ENCODE data around the gene STAC2.

STAC2 gene

DNA sequence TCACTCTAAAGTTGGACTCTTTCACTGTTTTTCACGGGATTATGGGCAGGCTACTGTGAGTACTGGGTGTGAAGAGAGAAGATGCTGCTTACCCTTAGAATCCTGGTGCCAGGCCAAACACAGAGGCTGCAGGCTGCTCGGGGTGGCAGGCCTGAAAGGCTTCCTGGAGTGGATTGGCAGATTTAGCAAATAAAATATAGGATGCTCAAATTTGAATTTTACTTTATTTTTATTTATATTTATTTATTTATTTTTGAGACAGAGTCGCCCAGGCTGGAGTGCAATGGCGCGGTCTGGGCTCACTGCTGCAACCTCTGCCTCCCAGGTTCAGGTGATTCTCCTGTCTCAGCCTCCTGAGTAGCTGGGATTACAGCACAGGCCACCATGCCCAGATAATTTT lies 14.9 kb upstream of the STAC2 start:
- Histone ChIP-seq H3K36me3 (ENCODE audit: insufficient read depth, low read length) (no peaks in the 10 kb centered on the region), H2AFZ (ENCODE audit: low read depth, low read length) (no peak overlapping the region), H3K9me3 (ENCODE audit: low read length) (no peaks in the 10 kb centered on the region), H3K4me3 (ENCODE audit: low read length) (no peak overlapping the region), H3K27me3 (ENCODE audit: insufficient read depth, low read length) (peaks cover 5% of the 10 kb centered on the region), H3K4me1 (ENCODE audit: insufficient read depth, low read length) (no peaks in the 10 kb centered on the region)

DNA sequence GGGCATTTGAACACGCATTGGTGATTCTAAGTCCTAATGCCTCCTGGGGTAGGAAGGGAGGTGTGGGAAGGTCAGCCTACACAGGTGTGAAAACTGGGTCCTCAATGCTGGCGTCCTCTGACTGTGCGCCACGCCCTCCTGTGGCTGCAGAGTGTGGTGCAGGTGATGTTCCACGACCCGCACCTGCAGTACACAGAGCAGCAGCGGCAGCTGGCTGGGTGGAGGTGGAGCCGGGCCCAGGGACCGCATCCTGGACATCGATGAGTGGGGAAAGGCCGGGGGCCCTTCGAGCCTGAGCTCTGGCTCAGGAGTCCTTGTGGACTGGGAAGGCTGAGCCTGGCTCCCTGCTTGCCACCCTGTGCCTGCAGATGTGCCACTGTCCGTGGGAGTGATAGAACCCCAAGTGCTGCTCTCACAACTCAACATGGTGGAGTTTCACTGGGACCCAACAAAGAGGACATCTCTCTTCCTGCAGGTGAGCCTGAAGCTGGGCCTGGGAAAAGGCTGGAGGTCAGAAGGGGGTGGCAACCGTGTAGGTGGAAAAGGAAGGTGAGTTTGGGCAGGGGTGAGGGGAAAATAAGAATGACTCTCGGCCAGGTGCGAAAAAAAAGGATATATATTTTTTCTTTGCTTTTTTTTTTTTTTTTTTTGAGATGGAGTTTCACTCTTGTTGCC lies 14.0 kb upstream of the STAC2 start:
- H3K4me1 ChIP-seq (ENCODE audit: insufficient read depth, low read length) = no peaks in the 10 kb centered on the region
- H2AFZ ChIP-seq (ENCODE audit: low read depth, low read length) = no peak overlapping the region

DNA sequence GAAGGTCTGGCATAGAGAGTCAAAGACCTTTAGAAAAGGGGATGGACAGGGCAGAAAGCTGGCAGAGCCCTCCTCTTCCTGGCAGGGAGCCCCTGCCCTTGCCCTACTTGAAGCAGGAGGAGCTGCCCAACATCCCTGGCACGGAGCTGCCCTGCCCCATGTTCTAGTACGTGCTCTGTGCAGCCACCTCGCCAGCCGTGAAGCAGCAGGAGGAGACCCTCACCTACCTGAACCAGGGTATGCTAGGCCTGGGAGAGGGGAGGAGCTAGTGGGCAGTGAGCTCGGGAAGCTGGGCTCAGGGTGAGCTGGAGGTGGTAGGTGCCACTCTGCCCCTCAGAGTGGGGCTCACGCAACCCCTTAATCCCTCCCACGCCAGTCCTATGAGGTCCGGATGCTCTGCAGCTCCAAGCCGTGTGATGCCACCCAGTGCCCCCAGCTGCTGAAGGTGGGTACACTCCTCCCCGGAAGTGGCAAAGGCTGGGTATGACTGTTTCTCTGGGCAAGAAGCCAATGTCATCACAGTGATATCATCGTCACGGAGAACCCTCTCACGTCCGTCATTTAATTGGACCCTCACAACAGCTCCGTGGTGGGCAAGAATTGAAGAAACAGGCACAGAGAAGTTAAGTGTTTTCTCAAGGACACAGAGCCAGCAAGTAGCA lies 12.7 kb upstream of the STAC2 start:
- Histone ChIP-seq H2AFZ (ENCODE audit: low read depth, low read length) (no peak overlapping the region), H3K9me3 (ENCODE audit: low read length) (no peaks in the 10 kb centered on the region), H3K27me3 (ENCODE audit: insufficient read depth, low read length) (peaks cover 5% of the 10 kb centered on the region), H3K4me3 (ENCODE audit: low read length) (no peak overlapping the region), H3K36me3 (ENCODE audit: insufficient read depth, low read length) (no peaks in the 10 kb centered on the region), H3K4me1 (ENCODE audit: insufficient read depth, low read length) (no peaks in the 10 kb centered on the region)

More for the DNA sequence above, 14.0 kb upstream of the STAC2 start:
- Histone ChIP-seq H3K36me3 (ENCODE audit: insufficient read depth, low read length) (no peaks in the 10 kb centered on the region), H3K27me3 (ENCODE audit: insufficient read depth, low read length) (peaks cover 5% of the 10 kb centered on the region), H3K9me3 (ENCODE audit: low read length) (no peaks in the 10 kb centered on the region), H3K4me3 (ENCODE audit: low read length) (no peak overlapping the region)

DNA sequence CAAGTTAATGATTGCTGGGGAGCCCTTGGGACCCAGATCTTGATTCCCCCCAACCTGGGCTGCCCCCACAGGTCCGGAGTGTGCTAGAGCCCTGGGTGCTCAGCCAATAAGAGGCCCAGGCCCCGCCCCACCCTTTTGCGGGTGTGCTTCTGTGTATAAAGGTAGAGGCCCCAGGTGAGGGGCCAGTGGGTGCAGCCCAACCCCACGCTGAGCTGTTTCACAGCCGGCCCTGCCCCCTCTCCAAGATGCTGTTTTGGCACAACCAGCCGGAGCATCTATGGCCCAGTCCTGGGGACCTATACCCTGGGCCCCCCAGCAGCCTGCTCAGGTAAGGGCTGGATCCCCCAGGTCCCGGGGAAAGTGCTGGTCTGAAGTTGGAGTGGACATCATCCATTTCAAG lies 11.8 kb upstream of the STAC2 start:
- no peaks in the 10 kb centered on the region for H3K4me1 ChIP-seq (ENCODE audit: insufficient read depth, low read length)
- H3K4me3 ChIP-seq (ENCODE audit: low read length) = no peak overlapping the region
- H3K27me3 ChIP-seq (ENCODE audit: insufficient read depth, low read length) = peaks cover 5% of the 10 kb centered on the region
- H2AFZ ChIP-seq (ENCODE audit: low read depth, low read length) = no peak overlapping the region
- H3K36me3 ChIP-seq (ENCODE audit: insufficient read depth, low read length) = no peaks in the 10 kb centered on the region
- no peaks in the 10 kb centered on the region for H3K9me3 ChIP-seq (ENCODE audit: low read length)

DNA sequence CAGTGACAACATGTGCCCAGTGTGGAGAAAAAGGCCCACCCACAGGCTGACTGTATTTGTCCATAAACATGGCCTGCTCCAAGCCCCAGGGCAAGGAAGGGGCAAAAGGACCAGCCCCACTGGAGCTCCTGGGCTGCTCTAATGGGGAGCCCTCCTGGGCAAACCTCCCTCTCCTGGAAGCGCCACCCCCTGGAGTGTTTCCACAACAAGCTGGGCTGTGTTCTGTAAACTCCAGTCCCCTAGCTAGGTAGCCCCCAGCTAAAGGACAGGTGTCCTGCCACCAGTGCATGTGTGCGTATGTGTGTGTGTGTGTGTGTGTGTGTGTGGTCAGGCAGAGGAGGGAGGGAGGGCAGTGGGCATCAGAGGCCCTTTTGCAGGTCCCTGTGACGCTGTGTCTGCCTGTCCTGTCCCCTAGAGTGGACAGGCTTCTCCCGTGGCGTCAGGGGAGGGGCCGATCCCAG lies 11.3 kb upstream of the STAC2 start:
- H2AFZ ChIP-seq (ENCODE audit: low read depth, low read length) = no peak overlapping the region
- H3K4me1 ChIP-seq (ENCODE audit: insufficient read depth, low read length) = peaks cover 2% of the 10 kb centered on the region
- no peaks in the 10 kb centered on the region for H3K9me3 ChIP-seq (ENCODE audit: low read length)
- peaks cover 5% of the 10 kb centered on the region for H3K27me3 ChIP-seq (ENCODE audit: insufficient read depth, low read length)
- H3K4me3 ChIP-seq (ENCODE audit: low read length) = no peak overlapping the region
- H3K36me3 ChIP-seq (ENCODE audit: insufficient read depth, low read length) = no peaks in the 10 kb centered on the region

DNA sequence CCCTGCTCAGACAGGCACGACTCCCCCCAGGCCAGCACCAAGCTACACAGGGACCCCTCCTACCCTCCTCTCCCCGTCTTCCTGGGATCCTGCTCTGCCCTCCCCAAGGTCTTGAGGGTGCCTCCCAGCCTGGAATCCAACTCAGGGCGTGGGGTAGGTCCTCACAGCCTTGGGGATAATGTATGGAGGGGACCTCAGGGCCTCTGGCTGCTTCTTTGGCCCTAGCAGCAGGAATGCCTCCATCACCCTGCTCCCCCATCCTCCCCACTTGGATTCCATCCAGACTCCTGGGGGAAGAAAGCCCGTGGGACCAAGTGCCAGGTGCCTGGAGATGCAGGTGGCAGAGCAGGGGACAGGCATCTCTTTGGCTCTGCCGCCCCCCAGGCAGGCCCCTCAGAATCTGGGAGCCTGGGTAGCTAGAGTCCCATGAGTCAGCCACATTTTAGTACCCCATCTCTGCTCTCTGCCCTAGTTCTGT lies 10.7 kb upstream of the STAC2 start:
- Histone ChIP-seq H3K4me1 (ENCODE audit: insufficient read depth, low read length) (peaks cover 7% of the 10 kb centered on the region), H3K36me3 (ENCODE audit: insufficient read depth, low read length) (no peaks in the 10 kb centered on the region), H2AFZ (ENCODE audit: low read depth, low read length) (no peak overlapping the region), H3K4me3 (ENCODE audit: low read length) (no peak overlapping the region), H3K27me3 (ENCODE audit: insufficient read depth, low read length) (peaks cover 5% of the 10 kb centered on the region), H3K9me3 (ENCODE audit: low read length) (no peaks in the 10 kb centered on the region)

DNA sequence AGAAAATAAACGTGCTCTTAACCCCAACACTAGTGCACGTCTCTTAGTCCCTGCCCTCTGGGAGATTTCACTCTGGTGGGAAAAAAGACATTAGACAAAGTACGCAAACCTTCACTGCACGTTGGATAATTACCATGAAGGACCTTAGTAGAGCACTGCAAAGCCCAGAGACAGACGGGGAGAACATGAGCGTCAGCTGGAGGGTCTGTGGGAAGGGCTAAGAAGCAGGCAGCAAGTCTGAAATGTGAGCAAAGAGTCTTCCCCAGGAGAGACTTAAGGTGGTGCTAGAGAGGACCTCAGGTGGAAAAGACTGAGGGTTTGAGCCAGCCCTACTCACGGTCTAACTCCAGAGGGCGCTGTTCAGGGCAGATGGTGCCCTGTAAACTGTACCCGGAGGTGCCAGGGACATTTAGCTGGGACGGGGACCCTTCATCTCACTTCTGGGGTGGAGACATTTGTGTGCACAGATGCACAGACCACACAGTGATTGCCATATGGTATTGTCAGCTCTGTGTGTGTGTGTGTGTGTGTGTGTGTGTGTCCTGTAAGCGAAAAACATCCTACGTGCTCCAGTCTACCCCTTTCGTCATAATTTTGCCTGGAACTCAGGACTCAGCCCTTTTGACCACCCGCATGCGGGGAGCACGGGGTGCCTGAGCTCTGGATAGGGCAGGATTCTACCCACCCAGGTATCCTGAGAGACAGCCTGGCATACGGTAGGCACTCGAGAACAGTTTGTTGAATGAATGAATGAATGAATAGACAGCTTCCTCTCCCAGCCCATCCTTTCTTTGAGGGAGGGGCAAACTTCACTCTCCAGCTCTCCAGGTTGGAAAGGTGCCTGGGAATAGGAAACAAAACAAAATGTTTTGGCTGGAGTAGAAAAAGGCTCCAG lies 10.1 kb upstream of the STAC2 start:
- Histone ChIP-seq H3K4me3 (ENCODE audit: low read length) (no peak overlapping the region), H3K27me3 (ENCODE audit: insufficient read depth, low read length) (peaks cover 5% of the 10 kb centered on the region), H3K9me3 (ENCODE audit: low read length) (no peaks in the 10 kb centered on the region), H3K4me1 (ENCODE audit: insufficient read depth, low read length) (peaks cover 14% of the 10 kb centered on the region), H3K36me3 (ENCODE audit: insufficient read depth, low read length) (no peaks in the 10 kb centered on the region), H2AFZ (ENCODE audit: low read depth, low read length) (no peak overlapping the region)

DNA sequence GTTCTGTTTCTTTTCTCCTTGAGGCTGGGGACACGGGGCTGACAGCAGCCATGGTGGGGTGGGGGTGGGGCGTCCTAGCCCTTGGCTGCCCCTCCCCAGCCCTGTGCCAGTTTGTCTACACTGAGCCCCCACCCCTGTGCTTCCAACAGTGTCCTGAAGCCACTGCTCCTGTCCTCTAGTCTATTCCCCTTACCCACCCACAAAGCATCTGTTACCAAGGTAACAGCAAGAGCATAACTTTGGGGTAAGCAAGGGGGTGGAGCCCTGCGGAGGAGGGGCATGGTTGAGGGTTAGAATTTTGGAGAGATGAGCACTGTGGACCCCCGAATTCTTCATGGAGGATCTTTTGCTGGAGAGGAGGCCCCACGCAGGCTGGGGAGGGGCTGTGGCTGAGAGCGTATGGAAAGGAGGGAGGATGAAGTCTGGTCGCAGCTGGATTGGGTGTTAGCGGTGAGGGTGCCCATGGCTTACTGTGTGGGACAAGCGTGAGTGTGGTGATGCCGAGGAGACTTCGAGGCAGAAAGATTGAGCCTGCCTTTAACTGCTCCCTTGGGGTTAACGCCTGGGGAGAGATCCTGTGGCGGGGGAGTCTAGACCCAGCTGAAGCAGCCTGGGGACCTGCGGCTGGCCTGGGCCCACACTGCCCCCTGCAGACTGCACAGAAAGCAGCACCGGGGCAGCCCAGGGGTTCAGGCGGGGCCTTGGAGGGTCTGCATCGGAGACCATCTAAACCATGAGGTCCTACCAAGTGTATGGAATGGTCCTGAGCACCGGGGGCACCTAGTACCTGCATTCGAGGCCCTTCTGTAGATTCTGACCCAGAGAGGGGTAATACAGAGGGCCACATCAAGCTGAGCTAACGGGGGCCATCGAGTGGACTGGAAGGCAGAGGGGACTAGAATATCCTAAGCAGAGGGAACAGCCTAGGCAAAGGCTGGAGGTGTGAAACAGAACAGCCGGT lies 6.1 kb upstream of the STAC2 start:
- H3K9me3 ChIP-seq (ENCODE audit: low read length) = no peaks in the 10 kb centered on the region
- H3K36me3 ChIP-seq (ENCODE audit: insufficient read depth, low read length) = no peaks in the 10 kb centered on the region
- peak overlapping the region; percentile 21 for H2AFZ ChIP-seq (ENCODE audit: low read depth, low read length)
- H3K4me1 ChIP-seq (ENCODE audit: insufficient read depth, low read length) = peaks cover 23% of the 10 kb centered on the region
- H3K4me3 ChIP-seq (ENCODE audit: low read length) = peak overlapping the region; percentile 8
- peaks cover 15% of the 10 kb centered on the region for H3K27me3 ChIP-seq (ENCODE audit: insufficient read depth, low read length)

DNA sequence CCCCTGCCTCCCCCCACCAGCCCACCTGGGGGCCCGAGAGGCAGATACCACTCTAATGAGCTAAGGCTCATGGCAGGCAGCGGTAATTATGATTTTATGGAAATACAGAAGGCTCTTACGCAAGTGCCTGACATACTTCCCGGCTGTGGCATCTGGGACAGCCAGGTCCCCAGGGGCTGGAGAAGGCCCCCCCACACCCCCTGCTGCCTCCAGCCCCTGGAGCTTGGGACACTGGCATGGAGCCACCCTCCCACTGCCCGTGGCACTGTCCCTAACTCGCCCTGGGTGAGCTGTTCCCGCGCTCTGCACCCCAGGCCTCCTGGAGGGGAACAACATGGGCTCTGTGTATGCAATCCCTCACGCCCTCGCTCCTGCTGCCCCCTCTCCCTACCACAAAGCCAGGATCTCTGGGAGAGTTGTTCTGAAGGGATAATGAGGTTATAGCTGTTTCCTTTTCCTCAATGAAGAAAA lies 5.4 kb upstream of the STAC2 start:
- H3K9me3 ChIP-seq (ENCODE audit: low read length) = no peaks in the 10 kb centered on the region
- H3K27me3 ChIP-seq (ENCODE audit: insufficient read depth, low read length) = peaks cover 15% of the 10 kb centered on the region
- no peaks in the 10 kb centered on the region for H3K36me3 ChIP-seq (ENCODE audit: insufficient read depth, low read length)
- peaks cover 26% of the 10 kb centered on the region for H3K4me1 ChIP-seq (ENCODE audit: insufficient read depth, low read length)
- H2AFZ ChIP-seq (ENCODE audit: low read depth, low read length) = no peak overlapping the region
- H3K4me3 ChIP-seq (ENCODE audit: low read length) = no peak overlapping the region

DNA sequence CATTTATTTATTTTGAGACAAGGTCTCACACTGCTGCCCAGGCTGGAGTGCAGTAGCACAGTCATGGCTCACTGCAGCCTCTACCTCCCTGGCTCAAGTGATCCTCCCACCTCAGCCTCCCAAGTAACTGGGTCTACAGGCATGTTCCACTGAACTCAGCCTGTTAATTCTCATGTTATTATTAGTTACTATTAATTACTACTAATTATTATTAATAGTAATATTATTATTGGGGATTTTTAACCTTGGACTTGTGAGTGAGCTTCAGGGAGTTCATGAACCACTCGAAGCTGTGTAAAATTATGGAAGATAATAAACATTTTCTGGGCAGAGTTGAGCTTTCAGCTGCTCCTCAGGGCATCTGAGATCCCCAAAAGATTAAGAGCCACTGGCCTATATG lies 4.6 kb upstream of the STAC2 start:
- Histone ChIP-seq H3K36me3 (ENCODE audit: insufficient read depth, low read length) (no peaks in the 10 kb centered on the region), H2AFZ (ENCODE audit: low read depth, low read length) (no peak overlapping the region), H3K4me1 (ENCODE audit: insufficient read depth, low read length) (peaks cover 28% of the 10 kb centered on the region), H3K4me3 (ENCODE audit: low read length) (no peak overlapping the region), H3K27me3 (ENCODE audit: insufficient read depth, low read length) (peaks cover 18% of the 10 kb centered on the region), H3K9me3 (ENCODE audit: low read length) (no peaks in the 10 kb centered on the region)

DNA sequence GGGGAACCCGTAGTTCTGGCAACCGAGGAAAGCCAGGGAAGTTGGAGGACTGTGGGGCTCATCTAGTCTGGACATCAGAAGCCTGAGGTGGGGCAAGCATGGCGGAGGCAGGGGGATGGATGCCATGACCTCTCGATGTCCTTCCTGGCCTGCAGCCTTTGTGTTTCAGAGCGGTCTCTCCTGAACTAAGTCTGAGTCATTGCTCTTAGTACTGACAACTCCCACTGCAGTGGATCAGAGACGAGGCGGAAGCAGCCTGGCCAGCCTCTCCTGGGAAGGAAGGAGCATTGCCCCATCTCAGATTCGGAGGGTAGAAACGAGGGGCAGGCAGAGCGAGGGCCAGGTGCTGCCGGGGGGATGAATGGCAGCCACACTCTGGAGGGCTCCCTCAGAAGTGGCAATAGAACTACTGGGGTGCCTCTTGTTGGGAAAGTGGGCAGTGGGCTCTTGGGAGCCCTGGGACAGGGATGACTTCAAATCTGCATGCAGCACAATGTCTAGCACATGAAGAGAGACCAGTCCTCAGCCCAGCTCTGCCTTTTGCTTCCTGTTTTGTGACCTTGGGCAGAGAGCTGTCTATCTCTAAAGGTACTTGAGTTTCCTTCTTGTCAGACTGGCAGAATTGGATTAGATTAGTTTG lies 3.6 kb upstream of the STAC2 start:
- Histone ChIP-seq H3K36me3 (ENCODE audit: insufficient read depth, low read length) (no peaks in the 10 kb centered on the region), H3K27me3 (ENCODE audit: insufficient read depth, low read length) (peaks cover 27% of the 10 kb centered on the region), H2AFZ (ENCODE audit: low read depth, low read length) (no peak overlapping the region), H3K4me1 (ENCODE audit: insufficient read depth, low read length) (peaks cover 28% of the 10 kb centered on the region), H3K4me3 (ENCODE audit: low read length) (no peak overlapping the region), H3K9me3 (ENCODE audit: low read length) (no peaks in the 10 kb centered on the region)

All from neuron (in vitro differentiated cells).